Measurements from ENCODE around the gene SLC24A3.

SLC24A3 gene

DNA sequence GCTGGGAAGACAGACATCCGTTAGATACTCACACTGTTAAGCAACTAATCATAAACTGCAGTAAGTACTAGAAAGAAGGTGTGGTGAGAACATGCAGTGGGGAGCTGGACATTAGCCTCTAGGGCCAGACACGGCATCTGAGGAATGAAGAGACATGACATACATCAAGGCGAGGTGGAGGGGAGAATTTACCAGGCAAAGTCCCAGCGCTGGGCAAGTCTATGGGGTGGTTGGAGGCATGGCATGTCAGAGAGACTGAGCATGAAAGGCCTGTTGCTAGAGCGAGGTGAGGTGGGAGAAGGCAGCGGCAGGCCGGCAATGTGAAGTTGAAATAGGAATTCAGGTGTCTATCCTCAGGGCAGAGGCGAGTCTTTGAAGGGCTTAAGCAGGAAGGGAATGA lies 31.8 kb downstream of the SLC24A3 start:
- no peak for DNase-seq

DNA sequence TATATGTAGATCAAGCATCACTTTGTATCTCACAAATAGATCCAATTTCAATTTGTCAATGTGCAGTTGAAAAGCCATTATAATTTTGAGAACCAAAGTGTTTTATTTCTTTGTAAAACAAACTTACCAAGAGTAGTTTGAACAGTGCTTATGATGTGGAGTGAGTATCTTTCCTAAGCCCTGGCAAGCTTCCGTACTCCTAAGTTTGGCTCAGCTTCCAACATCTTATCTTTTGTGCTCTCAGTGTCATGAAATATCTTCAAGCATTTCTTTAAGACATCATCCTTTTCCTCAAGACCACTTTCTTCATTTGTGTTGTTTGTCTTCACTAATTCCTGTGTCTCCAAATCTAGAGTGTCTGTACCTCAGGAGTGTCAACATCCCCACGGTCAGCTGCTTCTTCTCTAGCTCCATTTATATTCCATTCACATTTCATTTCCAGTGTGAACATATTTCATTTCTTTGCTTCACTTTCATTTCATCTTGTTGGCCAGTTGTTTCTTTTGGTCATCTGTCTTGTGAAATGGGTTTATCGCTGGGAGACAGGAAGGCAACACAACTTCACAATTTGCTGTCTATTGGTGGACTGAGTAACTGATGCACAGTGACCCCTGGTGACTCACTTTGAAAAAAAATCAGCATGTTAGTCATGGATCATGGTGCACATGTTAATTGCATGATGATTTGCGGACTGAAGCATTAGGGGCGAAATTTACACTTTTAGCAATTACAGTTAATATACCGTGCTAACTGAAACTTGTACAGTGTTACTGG lies 36.9 kb downstream of the SLC24A3 start:
- DNase-seq: no peak

DNA sequence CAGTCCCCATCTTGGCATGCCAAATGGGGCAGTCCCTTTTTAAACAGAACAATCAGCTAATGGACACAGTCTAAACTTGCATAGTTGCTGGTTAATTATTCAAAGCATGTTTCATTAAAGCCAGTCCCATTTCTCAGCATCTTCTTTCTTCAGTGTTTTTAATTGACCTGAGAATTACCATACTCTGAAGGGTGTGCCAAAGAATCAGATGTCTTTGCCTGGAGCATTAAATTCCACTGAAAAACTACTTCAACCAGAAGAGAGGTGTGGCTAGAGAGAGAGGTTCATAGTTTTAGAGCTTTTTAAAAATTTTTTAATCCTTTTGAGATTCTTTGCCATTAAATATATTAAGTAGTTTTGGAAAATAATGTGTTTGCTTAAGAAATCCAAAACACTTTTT lies 37.9 kb downstream of the SLC24A3 start:
- no peak for DNase-seq

DNA sequence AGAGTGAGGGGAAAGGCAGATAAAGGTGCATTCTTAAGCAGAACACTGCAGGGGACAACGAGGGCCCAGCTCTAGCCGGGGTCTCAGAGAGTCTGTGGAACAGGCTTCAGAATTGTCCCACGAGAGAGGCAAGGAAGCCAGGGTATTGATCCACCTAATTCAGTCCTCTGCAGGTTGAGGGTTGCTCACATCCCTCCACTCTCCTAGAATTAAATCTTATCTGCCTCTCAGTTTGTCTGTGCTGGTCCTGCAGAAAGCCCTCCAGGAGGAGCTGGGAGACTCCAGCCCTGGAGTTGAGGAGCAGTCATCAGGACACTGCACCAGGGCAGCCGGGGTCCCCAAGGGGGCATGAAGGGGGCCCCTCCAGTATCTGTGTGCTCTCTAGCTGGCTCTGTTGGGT lies 39.1 kb downstream of the SLC24A3 start:
- DNase-seq: no peak

DNA sequence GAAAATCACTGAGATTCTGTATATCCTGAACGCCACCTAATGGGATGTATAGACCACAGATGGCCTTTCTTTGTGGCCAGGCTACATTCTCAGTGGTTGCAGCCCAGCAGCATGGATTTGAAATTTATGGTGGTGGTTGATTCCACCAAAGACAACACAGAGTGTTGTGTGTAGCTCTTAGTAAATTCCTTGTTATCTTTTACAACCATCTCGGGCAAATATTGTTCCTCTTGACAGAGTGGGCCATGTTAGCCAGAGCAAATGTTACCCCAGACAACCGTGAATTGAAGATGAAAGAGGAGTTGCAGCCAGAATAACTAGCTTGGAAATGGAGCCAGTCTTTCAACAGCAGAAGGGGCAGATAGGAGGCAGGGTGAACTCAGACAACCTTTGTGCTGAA lies 39.5 kb downstream of the SLC24A3 start:
- no peak for DNase-seq

DNA sequence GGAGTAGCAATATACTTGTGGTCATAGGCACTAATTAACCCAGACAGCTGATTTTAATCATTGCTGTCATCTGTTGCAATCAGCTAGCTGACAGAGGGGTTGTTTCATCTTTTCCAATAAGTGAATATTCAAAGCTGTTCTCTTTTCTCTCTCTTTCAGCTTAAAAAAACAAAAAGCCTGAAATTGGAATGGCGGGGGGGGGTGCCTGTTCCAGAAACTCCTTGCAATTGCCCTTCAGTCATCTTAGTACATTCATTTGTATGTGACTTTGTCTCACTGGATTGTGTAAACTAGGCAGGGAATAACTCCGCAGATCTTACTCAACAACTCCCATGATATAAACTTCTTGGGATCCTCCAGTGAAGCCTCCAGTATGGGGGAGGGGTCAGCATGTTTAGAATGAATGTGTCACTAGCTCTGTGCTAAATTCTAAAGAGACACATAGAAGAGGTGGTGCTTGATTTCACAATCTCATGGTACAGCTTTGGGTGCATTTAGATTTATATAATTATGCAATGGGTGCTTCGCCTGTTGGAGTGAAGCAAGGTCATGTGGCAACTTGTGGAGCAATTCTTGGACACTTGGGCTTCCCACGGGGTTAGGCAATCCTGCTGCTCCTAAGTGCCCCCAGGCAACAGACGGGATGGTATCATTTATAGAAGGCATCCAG lies 40.1 kb downstream of the SLC24A3 start:
- no peak for DNase-seq

DNA sequence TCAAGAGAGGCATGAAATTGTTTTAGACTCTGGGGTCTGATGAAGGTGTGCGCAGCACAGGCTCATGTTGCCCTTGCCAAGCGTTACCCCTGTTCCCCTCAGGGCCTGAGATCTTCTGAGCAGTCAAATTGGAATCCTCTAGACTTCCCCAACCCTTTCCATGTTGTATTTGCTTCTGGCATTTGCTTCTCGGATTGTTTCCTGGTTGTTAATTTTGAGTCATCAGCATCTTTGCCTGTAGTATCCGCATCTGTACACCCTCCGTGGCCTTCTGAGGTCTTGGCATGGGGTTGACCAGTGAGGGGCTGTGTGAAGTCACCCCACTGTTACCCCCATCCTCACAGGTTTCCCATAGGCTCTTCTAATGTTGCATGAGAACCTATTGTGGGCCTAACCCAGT lies 40.9 kb downstream of the SLC24A3 start:
- no peak for DNase-seq

DNA sequence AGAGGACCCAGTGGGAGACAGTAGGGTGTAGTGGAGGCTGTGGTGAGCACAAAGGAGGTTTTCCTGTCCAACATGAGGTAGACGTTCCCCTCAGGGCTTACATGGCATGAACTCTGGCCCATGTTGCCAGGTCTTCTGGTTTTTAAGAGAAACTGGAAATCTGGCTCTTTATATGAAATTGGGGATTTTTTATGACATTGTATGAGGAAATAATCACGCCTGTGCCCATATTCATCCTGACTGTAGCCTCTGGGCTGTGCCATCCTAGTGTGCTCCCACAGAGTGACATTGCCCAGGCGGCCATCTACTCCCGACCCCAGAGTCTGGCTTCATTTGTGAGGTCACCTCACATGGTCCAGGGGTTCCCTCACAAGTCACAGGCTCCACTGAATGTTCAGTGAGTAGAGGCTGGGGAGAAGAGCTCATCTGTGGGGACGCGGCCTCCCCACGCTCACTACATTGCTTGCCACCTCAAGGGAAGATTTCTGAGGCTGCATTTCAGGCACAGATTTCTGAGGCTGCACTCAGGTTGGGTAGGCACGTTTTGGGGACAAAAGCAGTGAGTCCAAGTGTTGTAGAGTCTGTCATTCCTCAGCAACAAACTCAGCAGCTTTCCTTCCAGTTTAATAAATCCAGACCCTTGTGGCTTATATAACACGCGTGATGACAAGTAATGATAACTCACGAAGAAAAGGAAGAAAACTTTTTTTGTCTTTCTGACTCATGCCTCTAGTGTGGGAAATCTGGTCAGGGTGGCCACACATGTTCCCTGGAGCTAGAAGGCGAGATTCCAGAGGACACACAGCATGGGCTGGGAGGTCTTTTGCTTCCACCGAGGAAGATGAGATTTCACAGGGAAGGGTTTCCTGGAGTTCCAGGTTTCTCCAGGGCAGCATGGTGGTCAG lies 41.7 kb downstream of the SLC24A3 start:
- no peak for DNase-seq

DNA sequence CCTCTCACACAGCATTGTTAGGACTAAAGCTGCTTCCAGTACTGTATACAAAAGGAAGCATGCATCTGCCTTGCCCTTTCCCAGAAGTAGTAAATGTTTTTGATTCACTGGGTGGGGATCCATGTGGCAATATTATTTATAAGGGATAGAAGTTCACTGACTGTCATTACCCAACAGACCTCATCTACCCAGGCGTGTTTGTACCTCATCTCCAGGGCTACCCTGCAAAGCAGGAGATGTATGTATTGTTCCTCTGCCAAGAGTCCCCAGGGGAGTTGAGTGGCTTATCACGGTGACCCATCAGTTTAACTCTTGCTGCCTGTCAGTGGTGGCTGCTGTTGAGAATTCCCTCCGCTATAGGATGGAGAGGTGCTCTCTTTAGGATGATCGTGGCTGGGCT lies 42.5 kb downstream of the SLC24A3 start:
- no peak for DNase-seq

DNA sequence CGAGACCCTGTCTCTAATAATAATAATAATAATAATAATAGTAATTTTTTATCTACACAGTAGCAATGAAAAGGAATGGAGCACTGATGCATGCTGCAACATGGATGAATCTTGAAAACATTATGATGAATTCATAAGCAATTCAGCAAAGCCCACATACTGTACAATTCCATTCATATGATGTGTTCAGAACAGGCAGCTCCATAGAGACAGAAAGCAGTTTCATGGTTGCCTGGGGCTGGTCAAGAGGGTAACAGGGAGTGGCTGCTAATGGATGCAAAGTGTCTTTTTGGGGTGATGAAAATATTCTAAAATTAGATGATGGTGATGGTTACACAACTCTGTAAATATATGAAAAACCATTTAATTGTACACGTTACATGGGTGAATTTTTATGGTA lies 43.6 kb downstream of the SLC24A3 start:
- no peak for DNase-seq

DNA sequence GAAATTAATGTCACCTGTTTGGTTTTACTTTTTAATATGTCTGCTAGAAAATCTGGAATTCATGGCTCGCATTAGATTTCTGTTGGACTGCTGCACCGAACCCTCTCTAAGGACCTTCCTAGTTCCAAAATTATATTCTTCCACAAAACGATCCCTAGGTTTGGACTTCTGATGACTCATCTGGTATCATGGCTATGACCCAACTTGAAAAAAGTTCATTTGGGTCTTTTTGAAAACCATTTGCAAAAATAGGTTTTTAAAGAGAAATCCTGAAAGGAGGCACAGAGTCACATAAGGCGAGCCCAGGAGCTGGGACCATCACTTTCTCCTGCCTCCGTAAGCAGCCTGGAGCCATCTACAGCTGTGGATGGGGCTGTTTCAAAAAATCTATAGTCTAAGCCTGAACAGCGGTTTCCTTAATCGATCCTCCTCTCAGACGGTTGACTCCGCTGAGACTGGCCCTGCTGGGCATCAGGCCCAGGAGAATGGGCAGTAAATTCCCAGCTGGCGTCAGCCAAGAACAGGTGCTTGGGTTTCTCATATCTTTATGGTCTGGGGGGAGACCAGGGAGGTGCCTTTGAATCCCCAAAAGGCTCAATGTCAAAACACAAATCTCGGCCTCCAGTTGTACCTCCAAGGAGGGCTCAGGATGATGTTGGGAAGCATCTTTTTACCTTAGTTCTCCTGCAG lies 44.6 kb downstream of the SLC24A3 start:
- DNase-seq: no peak

DNA sequence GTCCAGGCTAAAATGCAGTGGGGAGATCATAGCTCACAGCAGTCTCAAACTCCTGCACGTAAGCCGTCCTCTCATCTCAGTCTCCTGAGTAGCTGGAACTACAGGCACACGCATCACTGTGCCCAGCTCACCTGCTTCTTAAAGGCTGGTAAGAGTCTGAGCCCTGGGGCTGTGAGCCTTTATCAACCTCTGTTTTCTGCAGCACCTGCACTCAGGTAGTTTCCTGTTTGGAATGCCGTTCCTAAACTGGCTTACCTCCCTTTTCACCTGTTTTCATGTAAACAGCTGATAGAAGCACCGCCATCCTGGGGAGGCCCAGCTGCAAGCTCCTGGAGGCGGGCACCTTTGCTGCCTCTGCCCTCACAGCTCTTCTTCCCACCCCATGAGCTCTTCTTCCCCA lies 45.4 kb downstream of the SLC24A3 start:
- no peak for DNase-seq

DNA sequence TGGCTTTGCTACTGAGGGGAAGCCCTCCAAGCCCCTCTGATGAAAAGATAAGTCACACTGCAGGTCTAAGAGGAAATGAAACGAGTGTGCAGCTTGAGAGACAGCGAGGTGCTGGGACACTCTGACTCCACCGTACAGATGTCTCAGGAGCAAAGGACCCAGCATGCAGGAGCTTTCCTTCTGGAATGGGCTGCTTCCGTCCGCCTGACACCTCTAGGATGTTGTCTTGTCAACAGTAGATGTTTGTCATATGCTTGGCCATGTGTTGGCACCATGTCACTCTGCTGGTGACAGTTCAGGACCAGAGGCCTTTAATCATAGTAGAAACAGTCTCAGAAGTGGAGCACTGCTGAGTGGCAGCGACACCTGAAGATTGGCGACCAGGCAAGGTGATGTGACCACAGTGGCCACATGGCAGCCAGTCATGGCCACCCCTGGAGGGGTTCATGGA lies 46.7 kb downstream of the SLC24A3 start:
- no peak for DNase-seq

DNA sequence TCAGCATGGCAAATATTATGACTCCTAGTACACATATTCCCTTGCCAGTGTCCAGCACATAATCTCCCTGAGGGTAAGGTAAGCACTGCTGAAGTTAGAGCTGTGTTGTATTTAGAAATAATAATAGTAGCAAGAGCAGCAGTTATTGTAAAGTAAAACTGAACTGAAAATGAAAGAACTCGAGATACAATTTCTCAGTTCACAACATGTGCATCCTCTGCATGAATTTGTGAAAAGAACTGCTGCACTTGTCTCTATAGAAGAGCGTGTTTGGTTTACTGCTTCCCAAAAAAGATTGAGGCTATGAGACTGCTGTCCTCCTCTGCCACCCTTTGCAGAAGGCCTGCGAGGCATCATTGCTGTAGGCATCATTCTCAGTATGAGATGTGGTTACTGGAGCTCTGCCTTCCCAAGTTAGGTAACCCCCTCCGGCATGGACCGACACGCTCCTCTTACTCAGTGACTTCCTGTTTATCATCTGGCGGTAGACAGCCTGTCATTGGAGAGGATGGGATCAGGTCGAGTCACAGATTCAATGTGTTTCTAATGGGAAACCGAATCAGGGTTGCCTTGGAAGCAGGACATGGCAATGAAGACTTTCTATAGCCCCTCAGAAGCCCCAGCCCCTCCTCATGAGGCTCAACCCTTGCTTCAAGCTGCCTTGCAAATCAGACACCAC lies 48.1 kb downstream of the SLC24A3 start:
- DNase-seq: no peak

DNA sequence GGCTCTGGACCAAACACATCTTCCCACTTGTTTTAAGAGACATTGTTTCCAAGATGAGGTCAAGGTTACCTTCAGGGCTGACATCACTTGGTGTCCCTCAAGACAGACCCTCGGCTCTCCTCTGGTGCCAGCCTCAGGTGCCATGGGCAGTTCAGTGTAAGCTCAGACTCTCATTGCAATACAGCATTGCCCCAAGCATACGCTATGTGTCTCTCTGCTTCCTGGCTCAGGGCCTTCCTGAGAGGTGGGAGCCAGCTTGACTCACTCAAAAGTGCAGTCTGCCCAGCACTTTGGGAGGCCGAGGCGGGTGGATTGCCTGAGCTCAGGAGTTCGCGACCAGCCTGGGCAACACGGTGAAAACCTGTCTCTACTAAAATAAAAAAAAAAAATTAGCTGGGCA lies 51.7 kb downstream of the SLC24A3 start:
- DNase-seq: no peak

DNA sequence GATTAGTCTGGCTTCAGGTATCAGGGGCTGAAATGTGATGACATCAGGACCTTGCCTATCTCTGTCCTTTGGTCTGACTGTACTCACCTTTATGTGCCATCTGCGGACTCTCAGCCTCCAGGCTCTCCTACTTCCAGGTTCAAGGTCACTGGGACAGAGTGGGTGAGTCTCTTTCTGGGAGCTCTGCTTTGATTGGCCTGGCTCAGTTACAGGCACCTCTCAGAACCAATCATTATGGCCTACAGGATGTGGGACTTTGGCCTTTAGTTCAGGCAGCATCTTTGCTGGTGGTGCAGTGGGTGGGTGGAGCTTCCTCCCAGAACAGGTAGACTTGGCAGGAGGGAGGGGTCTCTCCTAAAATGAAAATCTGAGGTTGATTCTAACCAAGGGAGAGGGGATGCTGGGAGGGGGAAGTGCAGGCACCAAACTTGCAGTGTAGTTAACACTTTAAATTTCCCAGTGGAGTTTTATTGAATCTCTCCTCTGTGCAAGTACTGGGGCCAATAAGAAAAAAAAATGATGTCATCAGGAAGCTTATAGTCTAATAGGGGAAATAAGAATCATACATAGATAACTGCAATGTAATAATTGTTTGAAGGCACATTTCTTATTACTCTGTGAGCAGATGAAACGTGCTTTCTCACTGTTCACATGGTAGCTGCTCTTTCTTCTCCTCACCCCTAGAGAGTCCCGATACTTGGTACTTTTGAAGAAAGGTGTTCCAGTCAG lies 53.4 kb downstream of the SLC24A3 start:
- no peak for DNase-seq

DNA sequence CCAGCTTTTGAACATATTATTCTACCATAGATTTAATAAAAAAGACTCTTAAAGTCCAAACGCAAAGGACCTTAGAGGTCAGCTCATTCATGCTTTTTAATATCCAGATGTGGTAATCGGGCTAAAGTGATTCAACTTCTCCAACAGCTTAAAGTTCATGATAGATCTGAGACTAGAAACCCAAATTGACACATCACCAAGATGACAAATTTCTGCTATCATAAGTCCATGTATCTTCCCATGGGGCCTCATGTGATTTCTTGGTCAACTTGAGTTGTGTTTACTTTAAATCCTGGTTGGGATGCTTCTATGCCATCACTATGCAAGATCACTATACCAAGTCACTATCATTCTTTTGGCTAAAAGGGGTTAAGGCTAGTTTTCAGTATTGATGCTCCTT lies 56.0 kb downstream of the SLC24A3 start:
- no peak for DNase-seq

DNA sequence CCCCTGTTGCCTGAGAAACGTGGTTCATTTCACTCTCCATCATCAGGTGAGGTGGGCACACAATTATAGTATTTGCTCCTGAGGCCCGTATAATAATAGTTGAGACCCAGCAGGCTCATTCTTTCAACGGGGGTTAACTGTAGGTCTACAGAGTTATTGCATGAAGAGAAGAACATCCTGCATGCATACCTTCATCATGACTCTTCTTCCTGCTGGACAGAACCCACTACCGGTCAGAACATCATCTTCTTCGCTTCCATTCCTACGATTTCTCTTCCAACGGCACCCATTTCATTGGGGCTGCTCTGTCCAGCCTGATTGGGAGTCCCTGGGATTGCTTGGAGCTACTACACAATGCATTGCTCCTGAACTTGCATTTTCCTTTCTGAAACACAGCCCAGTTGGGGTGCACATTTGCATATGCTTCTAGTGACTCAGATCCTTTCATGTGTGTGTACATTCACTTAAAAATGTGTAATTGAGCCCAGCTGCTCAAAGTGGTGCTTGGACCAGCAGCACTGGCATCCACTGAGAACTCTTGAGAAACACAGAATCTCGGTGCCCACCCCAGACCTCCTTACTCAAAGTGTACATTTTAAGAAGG lies 57.4 kb downstream of the SLC24A3 start:
- DNase-seq: no peak

DNA sequence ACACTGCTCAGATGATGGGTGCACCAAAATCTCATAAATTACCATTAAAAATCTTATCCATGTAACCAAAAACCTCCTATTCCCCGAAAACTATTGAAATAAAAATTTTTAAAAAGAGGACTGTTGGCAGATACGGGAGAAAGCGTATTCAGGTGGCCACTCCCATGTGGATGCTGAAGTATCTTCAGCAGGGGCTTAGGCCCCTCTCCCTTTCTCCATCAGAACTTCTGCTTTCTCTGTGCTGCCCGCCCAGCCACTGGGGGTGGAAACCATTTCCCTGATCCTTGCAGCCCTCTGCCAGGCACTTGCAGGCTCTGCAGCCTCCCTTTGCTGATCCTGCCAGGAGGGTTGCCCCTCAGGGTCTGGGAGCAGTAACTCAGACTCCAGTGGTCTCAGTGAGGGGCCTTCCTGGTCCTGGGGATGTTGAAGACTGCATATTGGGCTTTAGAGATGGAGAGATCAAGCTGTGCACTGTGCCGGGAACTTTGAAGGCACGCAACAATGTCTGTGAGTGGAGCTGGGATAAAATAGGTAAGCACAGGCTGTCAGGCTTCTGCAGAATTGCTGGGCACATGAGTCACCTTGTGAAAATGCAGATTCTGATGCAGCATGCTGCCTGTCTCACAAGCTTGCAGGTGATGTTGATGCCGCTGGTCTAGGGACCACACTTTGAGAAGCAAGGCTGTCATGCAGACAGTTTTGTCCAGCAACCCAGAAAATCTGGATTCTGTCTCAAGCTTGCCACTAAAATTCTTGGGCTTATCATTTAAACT lies 59.6 kb downstream of the SLC24A3 start:
- DNase-seq: no peak

DNA sequence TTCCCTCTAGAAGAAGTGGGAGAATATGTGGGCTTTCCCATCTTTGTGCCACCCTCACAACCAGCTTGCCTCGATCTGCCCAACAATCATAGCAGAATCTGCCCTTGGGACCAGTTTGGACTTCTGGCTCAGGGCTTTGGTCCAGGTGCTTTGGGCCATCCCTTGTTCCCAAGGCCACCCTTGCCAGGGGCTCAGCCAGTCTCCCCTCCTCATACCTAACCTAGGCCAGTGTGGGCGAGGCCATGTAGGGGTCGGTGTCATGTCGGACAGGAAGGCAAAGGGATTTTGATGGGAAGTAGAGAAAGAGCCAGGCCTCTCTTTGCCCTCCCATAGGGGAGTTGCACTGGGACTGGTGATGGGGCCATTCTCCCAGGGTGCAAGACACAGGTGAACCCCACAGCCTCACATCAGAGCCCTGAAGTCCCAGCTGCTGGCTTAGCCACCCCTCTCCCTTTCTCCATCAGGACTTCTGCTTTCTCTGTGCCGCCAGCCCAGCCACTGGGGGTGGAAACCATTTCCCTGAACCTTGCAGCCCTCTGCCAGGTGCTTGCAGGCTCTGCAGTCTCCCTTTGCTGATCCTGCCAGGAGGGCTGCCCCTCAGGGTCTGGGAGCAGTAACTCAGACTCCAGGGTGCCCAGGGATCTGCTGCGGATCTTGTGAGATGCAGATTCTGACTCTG lies 60.7 kb downstream of the SLC24A3 start:
- DNase-seq: no peak
